ENCODE data around the gene AGAP3.

The AGAP3 gene

DNA sequence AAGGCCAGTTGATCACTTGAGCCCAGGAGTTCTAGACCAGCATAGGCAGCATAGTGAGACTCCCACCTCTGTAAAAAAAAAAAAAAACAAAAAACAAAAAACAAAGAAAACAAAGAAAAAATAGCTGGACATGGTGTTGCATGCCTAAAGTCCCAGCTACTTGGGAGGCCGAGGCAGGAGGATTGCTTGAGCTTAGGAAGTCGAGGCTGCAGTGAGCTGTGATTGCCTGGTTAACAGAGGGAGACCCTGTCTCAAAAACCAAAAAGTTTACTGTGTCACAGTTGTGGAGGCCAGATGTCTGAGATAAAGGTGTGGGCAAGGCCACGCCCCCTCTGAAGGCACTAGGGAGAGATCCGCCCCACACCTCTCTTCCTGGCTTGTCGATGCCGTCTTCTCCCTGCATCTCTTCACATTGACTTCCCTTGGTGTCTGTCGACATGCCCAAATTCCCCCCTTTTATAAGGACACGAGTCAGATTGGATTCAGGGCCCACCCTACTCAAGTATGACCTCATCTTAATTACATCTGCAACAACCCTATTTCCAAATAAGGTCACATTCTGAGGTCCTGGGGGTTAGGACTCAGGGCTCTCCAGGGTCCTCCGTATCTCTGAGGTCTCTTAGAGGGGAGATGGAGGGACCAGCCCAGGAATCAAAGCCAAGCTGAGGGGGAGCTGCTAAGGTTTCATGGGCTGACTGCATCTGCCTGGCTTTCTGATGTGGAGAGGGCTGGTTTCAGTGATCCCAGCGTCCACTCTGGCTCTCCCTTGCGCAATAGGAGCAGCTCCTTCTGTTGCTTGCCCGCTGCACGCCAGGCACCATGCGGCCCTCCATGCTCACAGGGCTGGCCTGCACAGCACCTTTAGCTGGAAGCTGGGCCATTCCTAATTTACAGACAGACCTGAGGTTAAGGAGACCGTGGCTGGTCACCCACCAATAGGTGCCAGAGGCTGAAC lies 23.1 kb downstream of the AGAP3 start:
- no peak for DNase-seq (ENCODE audit: low read depth in 3 of 3)

DNA sequence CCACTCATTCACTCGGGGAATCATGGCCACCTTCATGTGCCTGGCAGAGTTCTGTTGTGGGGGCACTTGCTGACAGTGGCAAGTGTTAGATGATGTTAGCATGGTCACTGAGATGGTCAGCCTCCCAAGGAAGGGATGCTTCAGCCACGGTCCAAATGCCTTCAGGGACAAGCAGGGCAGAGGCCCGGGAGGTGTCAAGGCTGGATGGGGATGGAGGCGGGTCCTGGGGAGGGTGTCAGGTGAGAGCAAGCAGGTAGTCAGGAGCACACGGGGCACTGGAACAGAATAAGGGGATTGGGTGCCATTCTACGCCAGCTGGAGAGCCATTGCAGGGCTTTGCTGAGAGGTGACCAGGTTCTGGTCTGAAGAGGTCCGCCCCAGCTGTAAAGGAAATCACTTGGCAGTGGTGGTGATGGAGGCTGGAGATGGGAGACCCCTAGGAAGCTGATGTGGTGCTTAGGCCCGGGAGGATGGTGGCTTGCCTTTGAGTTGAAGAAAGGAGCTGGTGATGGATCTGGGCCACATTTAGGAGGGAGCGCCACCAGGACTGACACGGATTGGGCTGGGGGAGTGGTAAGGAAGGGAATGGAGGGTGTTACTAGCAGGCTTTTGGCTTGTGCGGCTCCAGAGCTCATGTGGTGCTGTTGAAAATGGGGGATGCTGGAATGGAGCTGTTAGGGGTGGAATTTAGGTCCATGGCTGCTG lies 24.1 kb downstream of the AGAP3 start:
- no peak for DNase-seq (ENCODE audit: low read depth in 3 of 3)

DNA sequence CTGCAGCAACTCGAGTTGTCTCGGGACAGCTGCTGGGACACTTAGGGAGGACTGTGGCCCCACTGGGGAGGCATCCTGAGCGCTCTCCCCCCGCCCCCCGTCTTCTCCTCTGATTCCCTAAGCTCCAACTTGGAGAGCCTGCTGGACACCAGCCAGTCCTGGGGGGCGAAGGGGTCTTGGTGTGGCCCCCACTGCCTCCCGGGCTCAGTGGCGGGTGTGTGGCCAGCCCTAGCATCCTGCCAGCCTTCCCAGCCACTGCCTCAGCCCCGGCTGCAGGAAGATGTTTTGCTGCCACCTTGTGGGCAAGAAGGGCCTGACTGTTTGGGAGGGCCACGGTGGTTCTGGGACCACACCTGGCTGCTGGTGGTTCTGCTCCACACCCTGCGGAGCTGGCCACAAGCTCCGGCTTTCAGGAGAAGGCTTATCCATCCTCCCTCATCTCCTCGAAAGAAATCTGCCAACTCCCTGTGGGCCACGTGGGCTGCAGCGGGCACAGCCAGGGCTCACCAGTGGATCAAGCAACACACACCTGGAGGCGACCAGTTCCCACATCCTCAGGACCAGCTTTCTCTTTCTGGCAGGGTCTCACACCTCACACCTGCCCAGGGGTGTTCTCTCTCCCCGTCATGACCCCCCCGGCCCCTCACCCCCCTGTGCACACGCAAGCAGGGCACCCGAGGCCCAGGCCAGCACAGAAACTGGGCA lies 24.8 kb downstream of the AGAP3 start:
- DNase-seq (ENCODE audit: low read depth in 3 of 3): peak; percentile 55 to 68 (median 61)

DNA sequence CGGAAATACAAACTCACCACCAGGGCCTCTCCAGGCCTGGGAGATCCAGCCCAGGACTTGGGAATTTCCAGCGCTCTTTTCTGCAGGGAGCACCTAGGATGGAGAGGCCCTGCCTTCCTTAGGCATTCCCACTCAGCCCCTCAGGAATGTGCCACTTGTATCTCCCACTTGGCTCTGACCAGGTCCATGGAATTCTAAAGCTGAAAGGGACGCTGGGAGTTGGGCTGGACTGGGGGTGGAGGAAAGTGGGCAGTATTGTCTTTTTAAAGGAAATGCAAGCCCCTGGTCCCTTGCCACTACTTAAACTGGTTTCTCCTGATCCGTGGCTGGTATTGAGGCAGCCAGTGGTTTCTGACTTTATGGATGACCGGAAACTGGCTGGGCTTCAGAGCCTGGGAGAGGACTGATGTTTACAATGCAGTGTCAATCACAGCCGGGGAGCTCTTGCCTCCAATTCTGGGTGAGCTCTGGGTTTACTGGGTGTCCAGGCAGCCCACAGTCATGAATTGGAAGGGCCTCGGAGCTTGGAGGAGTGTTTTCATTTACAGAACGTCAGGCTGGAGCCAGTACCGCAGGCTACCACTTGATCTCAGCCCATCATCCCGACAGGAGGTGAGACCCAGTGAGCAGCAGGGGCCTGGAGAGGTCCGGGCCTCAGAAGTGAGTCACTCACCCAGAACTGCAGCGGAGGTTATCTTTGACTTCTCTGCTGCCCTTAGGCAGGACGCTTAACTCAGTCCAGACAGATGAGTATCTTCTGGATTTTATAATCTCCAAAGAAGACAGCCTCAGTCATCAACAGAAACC lies 27.3 kb downstream of the AGAP3 start:
- DNase-seq (ENCODE audit: low read depth in 3 of 3): no peak

DNA sequence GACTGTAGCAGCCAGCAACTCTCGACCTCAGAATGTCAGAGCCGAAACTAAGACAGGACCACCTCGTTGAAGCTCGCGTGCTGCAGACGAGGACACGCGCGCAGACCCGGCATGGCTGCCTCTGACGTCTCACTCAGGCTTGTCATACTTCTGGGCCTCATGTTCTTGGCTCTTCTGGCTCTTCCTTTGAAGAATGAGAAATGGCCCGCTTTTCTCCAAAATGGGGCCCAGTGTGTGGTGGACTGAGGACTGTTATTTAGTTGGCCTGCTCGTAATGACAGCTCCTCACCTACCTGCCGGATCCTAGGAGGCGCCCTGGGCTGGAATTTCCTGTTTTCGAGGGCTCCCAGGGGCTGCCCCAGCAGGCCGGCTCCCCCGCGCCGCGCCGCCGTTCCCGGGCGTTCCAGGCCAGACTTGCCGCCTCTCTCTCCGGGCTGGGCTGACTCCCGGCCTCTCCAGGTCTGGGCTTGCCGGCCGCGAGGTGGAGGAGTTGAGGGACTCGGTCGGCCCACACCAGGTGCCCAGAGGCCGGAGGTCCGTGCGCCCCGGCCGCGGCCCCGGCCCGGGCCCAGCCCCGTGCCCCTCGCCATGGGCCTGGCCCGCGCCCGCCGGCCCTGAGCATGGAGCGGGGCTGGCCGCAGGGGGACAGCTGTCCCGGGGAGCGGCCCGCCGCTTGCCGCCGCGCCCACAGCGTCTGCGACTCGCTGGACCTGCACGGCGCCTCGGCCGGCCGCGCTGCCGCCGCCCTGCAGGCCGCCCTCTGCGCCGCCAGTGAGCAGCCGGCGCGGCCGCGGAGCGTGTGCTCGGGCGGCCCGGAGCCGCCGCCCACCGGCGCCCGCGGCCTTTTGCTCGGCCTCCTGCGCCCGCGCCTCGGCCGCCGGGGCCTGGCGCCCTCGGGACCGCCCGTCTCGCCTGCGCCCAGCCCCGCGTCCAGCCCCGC lies 28.1 kb downstream of the AGAP3 start:
- DNase-seq (ENCODE audit: low read depth in 3 of 3): no peak

DNA sequence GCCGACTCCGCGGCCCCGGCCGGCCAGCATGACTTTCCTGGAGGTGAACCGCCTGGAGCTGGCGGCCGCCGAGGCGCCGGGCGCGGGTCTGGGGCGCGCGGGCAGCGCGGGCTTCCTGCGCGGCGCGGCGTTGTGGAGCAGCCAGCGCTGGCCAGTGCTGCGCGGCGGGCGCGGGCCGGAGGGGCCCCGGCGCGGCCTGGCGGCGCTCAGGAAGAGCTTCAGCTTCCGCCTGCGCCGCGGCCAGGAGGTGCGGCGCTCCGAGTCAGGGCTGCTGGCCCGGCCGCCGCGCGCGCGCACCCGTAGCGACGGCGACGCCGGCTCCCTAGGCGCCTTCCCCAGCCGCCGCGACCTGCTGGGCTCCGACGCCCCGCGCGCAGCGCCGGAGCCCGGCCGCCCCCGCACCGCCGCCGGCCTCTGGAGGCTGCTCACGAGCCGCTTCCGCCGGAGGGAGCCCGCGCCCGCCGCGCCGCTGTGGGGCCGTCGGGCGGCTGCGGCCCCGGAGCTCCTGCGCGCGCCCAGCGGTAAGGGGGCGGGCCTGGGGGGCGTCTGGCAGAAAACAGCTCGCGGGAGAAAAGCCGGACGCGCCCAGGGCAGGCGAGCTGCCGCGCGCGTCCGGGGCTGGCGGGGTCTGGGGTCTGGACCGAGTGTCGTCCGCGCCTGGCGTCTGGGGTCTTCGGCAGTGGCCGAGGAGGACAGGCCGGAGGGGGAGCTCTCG lies 29.0 kb downstream of the AGAP3 start:
- peak in 2 of 3 experiments; percentile 19 to 41 for DNase-seq (ENCODE audit: low read depth in 3 of 3)

DNA sequence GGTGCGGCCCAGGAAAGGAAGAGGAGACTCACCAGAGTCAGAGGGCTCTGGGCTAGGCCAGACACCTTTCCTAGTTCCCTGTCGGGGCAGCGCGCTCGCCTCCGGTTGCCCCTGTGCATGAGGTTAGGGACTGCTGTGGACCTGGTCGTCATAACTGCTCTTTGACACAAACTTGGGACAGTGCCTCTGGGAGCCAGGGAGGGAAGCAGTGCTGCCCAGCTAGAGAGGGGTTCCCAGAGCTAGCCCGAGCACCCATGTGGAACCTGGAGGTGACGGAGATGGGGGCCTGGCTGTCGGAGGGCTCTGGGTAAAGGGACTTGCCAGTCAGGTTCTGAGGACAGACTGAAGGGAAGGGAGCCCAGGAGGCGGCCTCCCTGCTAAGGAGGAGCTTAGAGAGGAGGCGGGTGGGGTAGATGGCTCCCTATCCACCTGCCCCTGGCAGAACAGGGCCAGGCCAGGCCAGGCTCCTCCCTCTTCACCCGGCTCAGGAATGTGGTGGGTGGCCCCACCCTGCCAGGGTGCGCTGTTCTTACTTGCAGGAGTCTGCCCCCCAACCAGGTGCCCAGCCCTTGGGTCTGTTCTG lies 29.7 kb downstream of the AGAP3 start:
- DNase-seq (ENCODE audit: low read depth in 3 of 3): no peak

DNA sequence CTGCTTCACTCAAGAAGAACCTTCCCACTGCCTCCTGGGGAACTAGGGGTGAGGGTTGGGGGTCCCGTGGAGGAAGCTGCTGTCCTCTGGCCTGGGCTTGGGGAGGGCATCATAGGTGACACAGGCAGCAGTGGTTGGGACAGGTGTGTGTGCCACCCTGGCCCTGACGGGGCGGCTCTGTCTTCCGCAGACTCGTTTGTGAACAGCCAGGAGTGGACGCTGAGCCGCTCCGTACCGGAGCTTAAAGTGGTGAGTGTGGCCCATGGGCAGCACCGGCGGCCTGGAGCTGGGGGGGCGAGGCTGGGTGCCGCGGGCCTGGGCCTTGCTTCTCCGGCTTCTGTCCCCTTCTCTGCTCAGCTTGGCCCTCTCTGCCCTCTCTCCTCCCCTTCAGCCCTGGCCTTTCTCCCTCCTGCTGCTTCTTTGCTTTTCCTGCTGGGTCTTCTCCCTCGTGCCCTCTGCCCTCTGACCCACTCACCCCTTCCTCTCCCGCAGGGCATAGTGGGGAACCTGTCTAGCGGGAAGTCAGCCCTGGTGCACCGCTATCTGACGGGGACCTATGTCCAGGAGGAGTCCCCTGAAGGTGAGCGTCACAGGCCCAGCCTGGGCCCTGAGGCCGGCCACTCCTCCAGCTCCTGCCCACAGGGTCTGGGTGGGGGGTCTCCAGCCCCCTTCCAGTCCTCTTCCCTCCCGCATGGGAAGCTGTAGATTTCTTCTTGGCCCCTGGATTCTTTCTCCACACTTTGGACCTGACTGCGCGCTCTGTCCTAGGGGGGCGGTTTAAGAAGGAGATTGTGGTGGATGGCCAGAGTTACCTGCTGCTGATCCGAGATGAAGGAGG lies 30.5 kb downstream of the AGAP3 start:
- DNase-seq (ENCODE audit: low read depth in 3 of 3): no peak

DNA sequence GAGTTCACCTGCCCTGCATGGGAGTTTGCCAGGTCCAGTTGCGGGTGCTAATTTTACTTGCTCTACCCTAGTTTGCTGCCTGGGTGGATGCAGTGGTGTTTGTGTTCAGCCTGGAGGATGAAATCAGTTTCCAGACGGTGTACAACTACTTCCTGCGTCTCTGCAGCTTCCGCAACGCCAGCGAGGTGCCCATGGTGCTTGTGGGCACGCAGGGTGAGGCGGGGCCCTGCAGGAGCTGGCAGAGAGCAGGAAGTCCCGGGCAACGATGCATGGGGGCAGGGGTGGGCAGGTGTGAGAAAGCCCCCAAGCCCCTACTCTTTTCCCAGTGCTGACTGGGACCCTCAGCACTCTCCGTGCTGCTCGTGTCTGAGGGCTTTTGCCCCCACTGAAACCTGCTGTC lies 31.3 kb downstream of the AGAP3 start:
- no peak for DNase-seq (ENCODE audit: low read depth in 3 of 3)

DNA sequence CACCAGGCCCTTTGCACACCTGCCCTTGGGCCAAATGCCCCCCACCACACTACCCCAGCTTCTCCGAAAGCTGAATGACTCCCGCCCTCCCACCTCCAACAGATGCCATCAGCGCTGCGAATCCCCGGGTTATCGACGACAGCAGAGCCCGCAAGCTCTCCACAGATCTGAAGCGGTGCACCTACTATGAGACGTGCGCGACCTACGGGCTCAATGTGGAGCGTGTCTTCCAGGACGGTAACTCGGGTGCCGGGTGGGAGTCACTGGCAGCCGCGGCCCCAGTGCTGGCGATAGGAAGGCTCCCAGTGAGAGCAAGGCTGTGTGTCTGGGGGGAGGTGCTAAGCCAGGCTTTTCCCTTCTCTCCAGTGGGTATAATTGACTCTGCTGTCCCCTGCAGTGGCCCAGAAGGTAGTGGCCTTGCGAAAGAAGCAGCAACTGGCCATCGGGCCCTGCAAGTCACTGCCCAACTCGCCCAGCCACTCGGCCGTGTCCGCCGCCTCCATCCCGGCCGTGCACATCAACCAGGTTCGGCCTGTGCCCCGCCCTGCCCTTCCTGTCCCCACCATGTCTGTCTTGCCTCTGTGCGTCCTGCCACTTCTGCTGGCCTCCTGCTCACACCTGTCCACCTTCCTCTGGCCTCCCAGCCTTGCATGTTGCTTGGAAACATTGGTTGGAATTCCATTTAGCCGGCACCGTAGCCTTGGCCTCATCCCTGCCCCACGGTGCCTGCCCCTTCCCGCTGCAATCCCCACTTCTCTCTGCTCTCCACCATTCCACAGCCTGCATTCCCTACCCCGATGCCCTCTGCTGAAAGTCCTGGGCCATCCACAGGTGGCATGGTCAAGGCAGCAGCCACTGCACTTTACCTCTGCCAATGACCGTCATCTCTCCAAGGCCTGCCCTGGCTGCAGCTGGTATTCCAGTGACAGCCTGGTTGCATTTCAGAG lies 32.1 kb downstream of the AGAP3 start:
- no peak for DNase-seq (ENCODE audit: low read depth in 3 of 3)

DNA sequence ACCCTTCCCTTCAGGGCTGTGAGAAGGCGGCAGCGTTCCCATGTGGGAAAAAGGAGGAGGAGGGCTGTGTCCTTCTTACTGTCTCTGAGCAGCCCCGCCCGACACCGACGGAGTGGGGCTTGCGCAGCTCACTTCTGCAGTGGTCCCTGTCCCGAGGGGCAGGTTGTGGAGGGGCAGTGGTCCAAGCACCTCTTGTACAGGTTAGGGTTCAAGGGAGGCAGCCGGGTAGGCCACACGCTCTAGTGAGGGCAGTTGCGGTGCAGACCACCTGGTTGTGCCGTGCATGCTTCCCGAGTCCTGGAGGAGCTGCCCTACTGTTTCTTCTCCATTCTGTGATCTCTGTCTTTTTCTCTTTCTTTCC lies 32.8 kb downstream of the AGAP3 start:
- no peak for DNase-seq (ENCODE audit: low read depth in 3 of 3)

DNA sequence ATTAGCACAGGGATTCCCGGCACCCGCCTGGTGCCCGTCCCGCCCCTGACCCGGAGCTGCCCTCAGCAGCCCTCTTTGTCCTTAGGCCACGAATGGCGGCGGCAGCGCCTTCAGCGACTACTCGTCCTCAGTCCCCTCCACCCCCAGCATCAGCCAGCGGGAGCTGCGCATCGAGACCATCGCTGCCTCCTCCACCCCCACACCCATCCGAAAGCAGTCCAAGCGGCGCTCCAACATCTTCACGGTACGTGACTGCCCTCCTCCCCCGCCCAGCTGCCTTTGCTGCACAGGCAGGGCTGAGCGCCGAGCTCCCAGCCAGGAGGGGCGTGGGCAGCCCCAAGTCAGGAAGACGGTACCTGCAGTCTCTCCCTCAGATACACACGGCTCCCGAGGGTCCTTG lies 33.6 kb downstream of the AGAP3 start:
- DNase-seq (ENCODE audit: low read depth in 3 of 3): no peak

DNA sequence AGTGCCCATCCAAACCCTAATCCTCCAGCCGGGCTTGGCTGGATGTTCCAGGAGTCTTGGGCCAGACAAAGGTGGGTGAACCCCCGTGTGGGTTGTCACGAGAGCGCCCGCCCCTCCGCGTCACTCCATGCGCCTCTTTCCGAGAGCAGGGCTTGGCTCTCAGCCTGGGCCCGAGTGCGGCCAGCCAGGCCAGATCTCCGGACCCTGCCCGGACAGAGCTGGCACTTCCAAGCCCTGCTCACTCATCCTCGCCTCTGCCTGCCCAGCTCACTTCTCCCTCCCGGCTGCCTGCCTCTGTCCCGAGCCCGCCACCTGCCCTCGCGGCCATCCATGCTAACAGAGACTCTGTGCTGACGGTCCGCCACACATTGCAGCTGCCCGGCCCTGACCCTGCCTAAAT lies 34.6 kb downstream of the AGAP3 start:
- DNase-seq (ENCODE audit: low read depth in 3 of 3): no peak

DNA sequence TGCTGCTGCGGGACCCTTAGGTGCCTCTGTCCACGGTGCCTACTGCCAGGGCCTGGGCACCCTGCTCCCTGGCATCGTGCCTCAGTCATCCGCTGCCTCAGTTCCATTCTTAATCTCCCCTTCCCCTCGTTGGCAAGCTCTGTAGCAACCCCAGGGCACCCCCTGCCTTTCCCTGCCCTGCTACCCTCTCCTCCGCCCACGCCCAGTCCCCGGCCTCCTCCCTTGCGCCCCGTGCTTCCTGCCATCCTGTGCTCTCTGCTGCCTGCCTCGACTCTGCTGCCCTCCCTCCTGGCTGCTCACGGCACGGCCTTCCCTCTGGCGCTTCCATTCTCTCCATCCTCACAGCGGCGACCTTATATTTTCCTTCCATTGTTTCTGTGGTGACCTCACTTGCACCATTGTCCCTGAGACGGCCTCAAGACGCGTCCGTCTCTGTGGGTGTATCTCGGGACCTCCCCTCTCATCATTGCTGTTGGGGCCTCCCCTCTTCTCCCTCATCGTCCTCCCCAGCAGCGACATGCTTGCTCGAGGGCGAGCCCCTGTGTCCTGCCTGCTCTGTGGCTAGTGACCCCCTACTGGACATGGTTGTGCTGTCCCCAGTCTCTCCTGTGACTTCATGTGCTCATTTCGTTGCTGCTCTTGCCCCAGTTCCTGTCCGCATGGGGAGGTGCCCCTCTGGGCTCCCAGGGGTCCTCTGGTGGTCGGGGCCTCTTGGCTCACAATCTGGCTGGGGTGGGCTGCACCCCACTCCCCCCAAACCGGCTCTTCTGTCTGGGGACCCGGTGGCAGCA lies 35.3 kb downstream of the AGAP3 start:
- DNase-seq (ENCODE audit: low read depth in 3 of 3): no peak

DNA sequence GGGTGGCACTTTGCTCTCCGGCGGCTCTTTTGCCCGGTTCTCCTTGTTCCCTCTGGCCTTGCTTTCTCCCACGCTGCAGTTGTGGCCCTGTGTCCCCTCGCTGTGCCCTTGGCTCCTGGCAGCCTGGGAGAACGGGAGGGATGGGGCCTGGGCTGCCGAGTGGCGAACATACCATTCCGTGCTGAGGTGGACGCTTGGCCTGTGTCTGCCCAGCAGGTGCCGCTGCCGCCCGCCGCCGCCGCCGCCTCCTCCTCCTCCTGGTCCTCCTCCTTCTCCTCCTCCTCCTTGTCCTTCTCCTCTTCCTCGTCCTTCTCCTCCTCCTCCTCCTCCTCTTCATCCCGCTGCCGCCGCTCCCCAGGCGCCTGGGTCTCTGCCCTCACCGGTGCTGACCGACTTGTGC lies 36.0 kb downstream of the AGAP3 start:
- no peak for DNase-seq (ENCODE audit: low read depth in 3 of 3)

DNA sequence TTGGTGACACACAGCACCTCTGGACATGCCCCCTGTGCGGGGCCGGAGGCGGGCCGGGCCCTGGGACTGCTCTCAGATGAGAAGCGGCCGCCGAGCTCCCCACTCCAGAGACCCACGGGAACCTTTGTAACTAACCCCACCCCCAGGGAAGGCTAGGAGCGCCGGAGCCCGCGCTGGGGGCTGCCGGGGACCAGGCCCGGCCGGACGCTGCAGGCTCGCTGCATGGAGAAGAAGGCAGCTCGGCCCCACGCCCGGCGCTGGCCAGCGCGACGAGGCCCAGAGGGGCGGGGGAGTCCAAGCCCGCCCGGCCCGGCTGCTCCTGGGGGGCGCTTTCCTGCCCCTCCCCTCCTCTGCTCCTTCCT lies 36.5 kb downstream of the AGAP3 start:
- DNase-seq (ENCODE audit: low read depth in 3 of 3): no peak

All from stimulated activated CD4-positive, alpha-beta T cell treated with anti-CD3 and anti-CD28 coated beads, TNF-alpha, amount 100 ng/mL, for 24 hours (primary cell).